WTC11 (cell line): ENCODE measurements around the gene TSSC4. TPM values are rescaled to one million over a fixed set of nuclear protein-coding genes. Genes with fewer than 3 reads are reported as not detected.

Experiments
- ATAC-seq: fragments of 200-7000 bp; cut with Tn5 transposase; 2 replicates; pipeline ENCODE4 v1.10.0; 2021; ENCODE audit warnings: mild to moderate bottlenecking, moderate library complexity
- CTCF ChIA-PET: fragments of 300-600 bp; sonication (Branson Sonifier 250); formaldehyde crosslinking; loops from one replicate; lab custom pipeline; 2021; ENCODE audit warnings: antibody characterized with exemption; lab: Charles Lee
- POLR2A ChIA-PET: fragments of 350-600 bp; sonication (Branson Sonifier 250); formaldehyde crosslinking; loops from one replicate; lab custom pipeline; 2021; ENCODE audit warnings: antibody characterized with exemption; lab: Charles Lee
- DNase-seq: peaks from one replicate; pipeline ENCODE4 v3.0.0; 2021; ENCODE audit warnings: low spot score
- H3K27ac Mint-ChIP-seq: 2 replicates; pipeline ENCODE4 v1.8.0; 2021; ENCODE audit warnings: mixed read lengths
- H3K27me3 Mint-ChIP-seq: 2 replicates; pipeline ENCODE4 v1.8.0; 2021; ENCODE audit warnings: low read depth, mild to moderate bottlenecking, moderate library complexity, mixed read lengths
- H3K36me3 Mint-ChIP-seq: 2 replicates; pipeline ENCODE4 v1.8.0; 2021; ENCODE audit warnings: mixed read lengths
- H3K4me1 Mint-ChIP-seq: 2 replicates; pipeline ENCODE4 v1.8.0; 2022; ENCODE audit warnings: mixed read lengths
- H3K4me3 Mint-ChIP-seq: 2 replicates; pipeline ENCODE4 v1.8.0; 2021; ENCODE audit warnings: mild to moderate bottlenecking, moderate library complexity, mixed read lengths
- H3K9me3 Mint-ChIP-seq: 2 replicates; pipeline ENCODE4 v1.8.0; 2021; ENCODE audit warnings: mixed read lengths
- CBFB ChIP-seq: sonication (generic); formaldehyde crosslinking; IDR thresholded peaks from 2 replicates; pipeline ENCODE4 v1.8.1; 2022; ENCODE audit warnings: mild to moderate bottlenecking, low read depth, missing genetic modification reagents
- CREB1 ChIP-seq: sonication (generic); formaldehyde crosslinking; IDR thresholded peaks from 2 replicates; pipeline ENCODE4 v1.8.0; 2023; ENCODE audit warnings: mild to moderate bottlenecking, missing genetic modification reagents
- ESRRA ChIP-seq: sonication (generic); formaldehyde crosslinking; IDR thresholded peaks from 2 replicates; pipeline ENCODE4 v1.8.1; 2022; ENCODE audit warnings: mild to moderate bottlenecking, missing genetic modification reagents, borderline replicate concordance
- GRHL2 ChIP-seq: fragments of 250-450 bp; sonication (Bioruptor Pico); IDR thresholded peaks from 2 replicates; pipeline ENCODE4 v1.8.0; 2022; ENCODE audit warnings: mild to moderate bottlenecking, moderate library complexity; ENCODE audit not compliant: insufficient replicate concordance, severe bottlenecking
- GTF2I ChIP-seq: fragments of 250-450 bp; sonication (Bioruptor Pico); conservative IDR thresholded peaks from 2 replicates; pipeline ENCODE4 v1.4.0; 2021; ENCODE audit warnings: mild to moderate bottlenecking
- HMGA2 ChIP-seq: fragments of 250-450 bp; sonication (Bioruptor Pico); IDR thresholded peaks from 2 replicates; pipeline ENCODE4 v1.4.0; 2021; ENCODE audit warnings: mild to moderate bottlenecking, moderate library complexity
- KAT7 ChIP-seq: sonication (generic); formaldehyde crosslinking; IDR thresholded peaks from 2 replicates; pipeline ENCODE4 v1.8.1; 2023; ENCODE audit warnings: missing genetic modification reagents, mild to moderate bottlenecking, borderline replicate concordance
- NFATC4 ChIP-seq: fragments of 250-450 bp; sonication (Bioruptor Pico); IDR thresholded peaks from 2 replicates; pipeline ENCODE4 v1.9.0; 2021; ENCODE audit warnings: mild to moderate bottlenecking
- NR2C2 ChIP-seq: sonication (generic); formaldehyde crosslinking; IDR thresholded peaks from 2 replicates; pipeline ENCODE4 v1.8.0; 2022; ENCODE audit warnings: mild to moderate bottlenecking, missing genetic modification reagents
- SMAD4 ChIP-seq: sonication (generic); formaldehyde crosslinking; IDR thresholded peaks from 2 replicates; pipeline ENCODE4 v1.8.0; 2022; ENCODE audit warnings: mild to moderate bottlenecking, missing genetic modification reagents
- SOX15 ChIP-seq: fragments of 250-450 bp; sonication (Bioruptor Pico); IDR thresholded peaks from 2 replicates; pipeline ENCODE4 v1.9.0; 2021; ENCODE audit warnings: mild to moderate bottlenecking
- TP53 ChIP-seq: sonication (generic); formaldehyde crosslinking; IDR thresholded peaks from 2 replicates; pipeline ENCODE4 v1.8.1; 2023; ENCODE audit warnings: mild to moderate bottlenecking, missing genetic modification reagents
- ZNF232 ChIP-seq: sonication (generic); formaldehyde crosslinking; IDR thresholded peaks from 2 replicates; pipeline ENCODE4 v1.8.0; 2022; ENCODE audit warnings: mild to moderate bottlenecking, missing genetic modification reagents
- ZNF317 ChIP-seq: sonication (generic); formaldehyde crosslinking; IDR thresholded peaks from 2 replicates; pipeline ENCODE4 v1.8.1; 2023; ENCODE audit warnings: low read depth, mild to moderate bottlenecking, moderate library complexity, missing genetic modification reagents, borderline replicate concordance
- ZNF396 ChIP-seq: fragments of 250-450 bp; sonication (Bioruptor Pico); IDR thresholded peaks from 2 replicates; pipeline ENCODE4 v1.8.0; 2021; ENCODE audit warnings: mild to moderate bottlenecking, moderate library complexity, borderline replicate concordance
- total RNA-seq: library from RNA; stranded (reverse); gene quantifications from 3 replicates; pipeline ENCODE4 v1.2.3, GENCODE V29; 2021
- TF ChIP-seq, protein P1 (sequence below): sonication (generic); formaldehyde crosslinking; IDR thresholded peaks from 2 replicates; pipeline ENCODE4 v1.8.1; 2022; ENCODE audit warnings: low read depth, mild to moderate bottlenecking, moderate library complexity, missing genetic modification reagents, borderline replicate concordance
- TF ChIP-seq, protein P2 (sequence below): sonication (generic); formaldehyde crosslinking; IDR thresholded peaks from 2 replicates; pipeline ENCODE4 v1.8.1; 2023; ENCODE audit warnings: mild to moderate bottlenecking, missing genetic modification reagents
- TF ChIP-seq, protein P3 (sequence below): sonication (generic); formaldehyde crosslinking; IDR thresholded peaks from 2 replicates; pipeline ENCODE4 v1.8.1; 2023; ENCODE audit warnings: mild to moderate bottlenecking, missing genetic modification reagents
- TF ChIP-seq, protein P4 (sequence below): fragments of 250-450 bp; sonication (Bioruptor Pico); IDR thresholded peaks from 2 replicates; pipeline ENCODE4 v1.9.0; 2021; ENCODE audit warnings: mild to moderate bottlenecking

The TSSC4 gene
- total RNA-seq, 1 experiment from 2014 or later: 41.4 TPM

DNA sequence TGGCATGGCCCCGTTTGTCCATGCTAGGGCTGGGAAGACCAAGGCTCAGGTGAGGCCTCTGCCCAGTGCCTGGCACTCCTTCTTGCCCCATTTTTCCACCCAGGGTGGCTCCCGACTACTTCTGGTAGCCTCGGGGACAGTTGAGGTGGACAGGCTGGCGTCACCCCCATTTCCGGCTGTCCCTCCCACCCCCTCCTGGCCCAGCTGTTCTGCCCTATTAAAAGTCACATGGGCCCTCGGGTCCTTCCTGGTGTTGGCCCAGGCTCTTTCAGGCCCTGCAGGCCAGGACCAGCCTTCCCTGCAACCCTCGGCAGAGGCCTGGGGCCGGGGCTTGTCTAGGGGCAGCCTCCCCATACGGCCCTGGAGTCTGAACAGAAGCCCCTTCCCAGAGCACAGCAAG lies 14.0 kb upstream of the TSSC4 start:
- Mint-ChIP-seq H3K27ac (no peak overlapping the region), H3K36me3 (no peaks in the 10 kb centered on the region), H3K27me3 (no peaks in the 10 kb centered on the region), H3K9me3 (no peaks in the 10 kb centered on the region), H3K4me3 (no peak overlapping the region), H3K4me1 (peaks cover 15% of the 10 kb centered on the region)
- no peak for ATAC-seq
- TF ChIP-seq KAT7 (CRISPR knock-in tag): no peak
- TF ChIP-seq CBFB: no peak
- TF ChIP-seq, protein P1, sequence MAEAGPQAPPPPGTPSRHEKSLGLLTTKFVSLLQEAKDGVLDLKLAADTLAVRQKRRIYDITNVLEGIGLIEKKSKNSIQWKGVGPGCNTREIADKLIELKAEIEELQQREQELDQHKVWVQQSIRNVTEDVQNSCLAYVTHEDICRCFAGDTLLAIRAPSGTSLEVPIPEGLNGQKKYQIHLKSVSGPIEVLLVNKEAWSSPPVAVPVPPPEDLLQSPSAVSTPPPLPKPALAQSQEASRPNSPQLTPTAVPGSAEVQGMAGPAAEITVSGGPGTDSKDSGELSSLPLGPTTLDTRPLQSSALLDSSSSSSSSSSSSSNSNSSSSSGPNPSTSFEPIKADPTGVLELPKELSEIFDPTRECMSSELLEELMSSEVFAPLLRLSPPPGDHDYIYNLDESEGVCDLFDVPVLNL (CRISPR knock-in tag): no peak
- no peak for TF ChIP-seq NR2C2
- TF ChIP-seq ZNF232 (CRISPR knock-in tag): no peak
- no peak for TF ChIP-seq CREB1
- ChIA-PET CTCF (interaction anchor here (2.2 to 2.4 kb wide), 2 partner anchors 14 to 82 kb away, joined by 8 to 12 read pairs; partner anchors contain the start of gene TSSC4), POLR2A (interaction anchor here (1.3 kb wide), 1 partner anchor 14 kb away, joined by 3 read pairs; the partner anchor contains the start of gene TSSC4)
- no peak for DNase-seq

DNA sequence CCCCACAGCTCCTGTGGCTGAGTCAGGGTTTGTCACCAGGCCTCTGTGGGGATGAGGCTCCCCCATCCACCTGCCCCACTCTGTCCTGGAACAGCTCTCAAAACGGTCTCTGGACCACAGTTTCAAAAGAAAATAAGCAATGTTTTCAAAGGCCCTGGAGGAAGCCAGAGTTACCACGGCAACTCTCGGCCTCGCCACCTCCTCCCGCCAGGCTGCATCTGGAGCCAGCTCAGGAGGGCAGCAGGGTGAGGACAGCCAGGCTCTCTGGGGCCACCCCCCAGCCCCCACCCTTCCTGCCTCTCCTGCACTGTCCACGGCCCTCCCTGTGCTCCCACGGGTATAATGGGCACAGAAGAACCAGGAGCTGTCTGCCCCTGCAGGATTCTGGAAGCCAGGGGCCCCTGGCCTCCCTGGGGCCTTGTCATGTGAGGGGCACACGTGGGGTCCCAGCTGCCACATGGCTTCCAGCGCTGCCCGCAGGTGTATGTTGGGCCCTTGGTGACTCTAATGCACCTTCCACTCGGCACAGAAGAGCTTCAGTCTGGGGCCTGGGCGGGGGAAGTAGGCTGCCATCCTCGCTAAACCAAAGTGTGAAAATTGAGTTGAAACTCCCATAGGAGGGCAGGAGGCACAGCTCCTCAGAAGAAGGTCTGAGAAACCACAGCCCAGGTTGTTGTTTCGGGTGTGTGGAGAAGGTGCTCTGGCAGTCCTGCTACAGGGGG lies 13.1 kb upstream of the TSSC4 start:
- Mint-ChIP-seq H3K4me1 (peaks cover 15% of the 10 kb centered on the region), H3K4me3 (no peak overlapping the region), H3K9me3 (no peaks in the 10 kb centered on the region), H3K27me3 (no peaks in the 10 kb centered on the region), H3K27ac (no peak overlapping the region), H3K36me3 (no peaks in the 10 kb centered on the region)
- ATAC-seq (no peak), DNase-seq (no peak)
- POLR2A ChIA-PET: interaction anchor here (0.9 to 1.3 kb wide), 2 partner anchors 10 to 13 kb away, joined by 3 read pairs; partner anchors contain the start of gene TSSC4
- CTCF ChIA-PET: interaction anchor here (0.7 to 2.4 kb wide), 5 partner anchors 10 to 89 kb away, joined by 3 to 12 read pairs (median 4); partner anchors contain the start of genes CD81 and TSSC4
- no peak for TF ChIP-seq SMAD4 (CRISPR knock-in tag)
- no peak for TF ChIP-seq GTF2I (CRISPR knock-in tag)
- no peak for TF ChIP-seq ESRRA (CRISPR knock-in tag)
- TF ChIP-seq, protein P2, sequence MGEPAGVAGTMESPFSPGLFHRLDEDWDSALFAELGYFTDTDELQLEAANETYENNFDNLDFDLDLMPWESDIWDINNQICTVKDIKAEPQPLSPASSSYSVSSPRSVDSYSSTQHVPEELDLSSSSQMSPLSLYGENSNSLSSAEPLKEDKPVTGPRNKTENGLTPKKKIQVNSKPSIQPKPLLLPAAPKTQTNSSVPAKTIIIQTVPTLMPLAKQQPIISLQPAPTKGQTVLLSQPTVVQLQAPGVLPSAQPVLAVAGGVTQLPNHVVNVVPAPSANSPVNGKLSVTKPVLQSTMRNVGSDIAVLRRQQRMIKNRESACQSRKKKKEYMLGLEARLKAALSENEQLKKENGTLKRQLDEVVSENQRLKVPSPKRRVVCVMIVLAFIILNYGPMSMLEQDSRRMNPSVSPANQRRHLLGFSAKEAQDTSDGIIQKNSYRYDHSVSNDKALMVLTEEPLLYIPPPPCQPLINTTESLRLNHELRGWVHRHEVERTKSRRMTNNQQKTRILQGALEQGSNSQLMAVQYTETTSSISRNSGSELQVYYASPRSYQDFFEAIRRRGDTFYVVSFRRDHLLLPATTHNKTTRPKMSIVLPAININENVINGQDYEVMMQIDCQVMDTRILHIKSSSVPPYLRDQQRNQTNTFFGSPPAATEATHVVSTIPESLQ: no peak
- TF ChIP-seq TP53 (CRISPR knock-in tag): no peak
- TF ChIP-seq SOX15 (CRISPR knock-in tag): no peak
- TF ChIP-seq, protein P3, sequence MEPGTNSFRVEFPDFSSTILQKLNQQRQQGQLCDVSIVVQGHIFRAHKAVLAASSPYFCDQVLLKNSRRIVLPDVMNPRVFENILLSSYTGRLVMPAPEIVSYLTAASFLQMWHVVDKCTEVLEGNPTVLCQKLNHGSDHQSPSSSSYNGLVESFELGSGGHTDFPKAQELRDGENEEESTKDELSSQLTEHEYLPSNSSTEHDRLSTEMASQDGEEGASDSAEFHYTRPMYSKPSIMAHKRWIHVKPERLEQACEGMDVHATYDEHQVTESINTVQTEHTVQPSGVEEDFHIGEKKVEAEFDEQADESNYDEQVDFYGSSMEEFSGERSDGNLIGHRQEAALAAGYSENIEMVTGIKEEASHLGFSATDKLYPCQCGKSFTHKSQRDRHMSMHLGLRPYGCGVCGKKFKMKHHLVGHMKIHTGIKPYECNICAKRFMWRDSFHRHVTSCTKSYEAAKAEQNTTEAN (CRISPR knock-in tag): no peak
- TF ChIP-seq ZNF317 (CRISPR knock-in tag): no peak
- no peak for TF ChIP-seq ZNF396
- TF ChIP-seq, protein P1 (CRISPR knock-in tag): no peak
- no peak for TF ChIP-seq HMGA2 (CRISPR knock-in tag)
- TF ChIP-seq, protein P4, sequence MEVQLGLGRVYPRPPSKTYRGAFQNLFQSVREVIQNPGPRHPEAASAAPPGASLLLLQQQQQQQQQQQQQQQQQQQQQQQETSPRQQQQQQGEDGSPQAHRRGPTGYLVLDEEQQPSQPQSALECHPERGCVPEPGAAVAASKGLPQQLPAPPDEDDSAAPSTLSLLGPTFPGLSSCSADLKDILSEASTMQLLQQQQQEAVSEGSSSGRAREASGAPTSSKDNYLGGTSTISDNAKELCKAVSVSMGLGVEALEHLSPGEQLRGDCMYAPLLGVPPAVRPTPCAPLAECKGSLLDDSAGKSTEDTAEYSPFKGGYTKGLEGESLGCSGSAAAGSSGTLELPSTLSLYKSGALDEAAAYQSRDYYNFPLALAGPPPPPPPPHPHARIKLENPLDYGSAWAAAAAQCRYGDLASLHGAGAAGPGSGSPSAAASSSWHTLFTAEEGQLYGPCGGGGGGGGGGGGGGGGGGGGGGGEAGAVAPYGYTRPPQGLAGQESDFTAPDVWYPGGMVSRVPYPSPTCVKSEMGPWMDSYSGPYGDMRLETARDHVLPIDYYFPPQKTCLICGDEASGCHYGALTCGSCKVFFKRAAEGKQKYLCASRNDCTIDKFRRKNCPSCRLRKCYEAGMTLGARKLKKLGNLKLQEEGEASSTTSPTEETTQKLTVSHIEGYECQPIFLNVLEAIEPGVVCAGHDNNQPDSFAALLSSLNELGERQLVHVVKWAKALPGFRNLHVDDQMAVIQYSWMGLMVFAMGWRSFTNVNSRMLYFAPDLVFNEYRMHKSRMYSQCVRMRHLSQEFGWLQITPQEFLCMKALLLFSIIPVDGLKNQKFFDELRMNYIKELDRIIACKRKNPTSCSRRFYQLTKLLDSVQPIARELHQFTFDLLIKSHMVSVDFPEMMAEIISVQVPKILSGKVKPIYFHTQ: no peak
- TF ChIP-seq NFATC4: no peak
- TF ChIP-seq GRHL2 (CRISPR knock-in tag): no peak
